Liver (tissue), 9 donors: Measurements from ENCODE around the gene KIFC3. TPM values are rescaled to one million over a fixed set of nuclear protein-coding genes. Genes with fewer than 3 reads are reported as not detected.

Source experiments
- DNase-seq: peaks from one replicate; pipeline ENCODE4 v3.0.0-alpha.2; 2017; ENCODE audit warnings: low spot score
- H3K27ac ChIP-seq, 2 donors: one replicate each; pipeline ENCODE4 v1.7.0; 2013; ENCODE audit warnings: inconsistent platforms in 2 of 2, low read length in 2 of 2, control low read depth in 1 of 2, low read depth in 1 of 2, mild to moderate bottlenecking in 1 of 2
- H3K27me3 ChIP-seq, 4 donors: one replicate each; pipeline versions ENCODE4 v1.6.1 to v1.7.0; 2013; ENCODE audit warnings: low read length in 3 of 4, inconsistent platforms in 1 of 4, mild to moderate bottlenecking in 1 of 4, moderate library complexity in 1 of 4; ENCODE audit not compliant: control insufficient read depth in 4 of 4, insufficient read depth in 4 of 4
- H3K36me3 ChIP-seq, 4 donors: one replicate each; pipeline versions ENCODE4 v1.6.1 to v1.7.0; 2013; ENCODE audit warnings: low read length in 3 of 4, mild to moderate bottlenecking in 3 of 4, low read depth in 1 of 4, moderate library complexity in 1 of 4; ENCODE audit not compliant: control insufficient read depth in 4 of 4, insufficient read depth in 3 of 4
- H3K4me1 ChIP-seq, 4 donors: one replicate each; pipeline versions ENCODE4 v1.6.1 to v1.7.0; 2013; ENCODE audit warnings: low read length in 3 of 4, mild to moderate bottlenecking in 3 of 4, moderate library complexity in 1 of 4; ENCODE audit not compliant: control insufficient read depth in 4 of 4, insufficient read depth in 4 of 4
- H3K4me3 ChIP-seq, 3 donors: one replicate each; pipeline versions ENCODE4 v1.6.1 to v1.7.0; 2013; ENCODE audit warnings: low read length in 3 of 3, control low read depth in 1 of 3, low read depth in 1 of 3, mild to moderate bottlenecking in 1 of 3
- H3K9ac ChIP-seq, 2 donors: one replicate each; pipeline ENCODE4 v1.7.0; 2013; ENCODE audit warnings: low read length in 2 of 2, mild to moderate bottlenecking in 2 of 2, moderate library complexity in 2 of 2, control low read depth in 1 of 2, low read depth in 1 of 2
- H3K9me3 ChIP-seq, 4 donors: one replicate each; pipeline versions ENCODE4 v1.6.1 to v1.7.0; 2013; ENCODE audit warnings: low read length in 3 of 4; ENCODE audit not compliant: control insufficient read depth in 4 of 4
- ATF3 ChIP-seq: IDR thresholded peaks from 2 replicates; pipeline ENCODE4 v1.6.1; 2016; ENCODE audit warnings: antibody characterized with exemption
- CTCF ChIP-seq: fragments of 150-350 bp; IDR thresholded peaks from 2 replicates; pipeline ENCODE4 v1.5.1; 2017; ENCODE audit warnings: improper control_type of control experiment, low read depth, low read length; ENCODE audit not compliant: missing input control
- EGR1 ChIP-seq, 2 donors: IDR thresholded peaks; 2 replicates each; pipeline ENCODE4 v1.6.1; 2016 to 2018; ENCODE audit warnings: antibody characterized with exemption in 2 of 2, low read depth in 2 of 2
- FOXA1 ChIP-seq: IDR thresholded peaks from 2 replicates; pipeline ENCODE4 v1.6.1; 2016; ENCODE audit warnings: antibody characterized with exemption
- FOXA2 ChIP-seq: IDR thresholded peaks from 2 replicates; pipeline ENCODE4 v1.6.1; 2016; ENCODE audit warnings: antibody characterized with exemption
- GABPA ChIP-seq, 2 donors: IDR thresholded peaks in 1 of 2; conservative IDR thresholded peaks in 1 of 2; 2 replicates each; pipeline ENCODE4 v1.6.1; 2016; ENCODE audit warnings: antibody characterized with exemption in 2 of 2, mild to moderate bottlenecking in 1 of 2, moderate library complexity in 1 of 2
- HNF4A ChIP-seq, 2 donors: conservative IDR thresholded peaks; 2 replicates each; pipeline ENCODE4 v1.6.1; 2016; ENCODE audit warnings: antibody characterized with exemption in 2 of 2, mild to moderate bottlenecking in 2 of 2
- HNF4G ChIP-seq: IDR thresholded peaks from 2 replicates; pipeline ENCODE4 v1.6.1; 2016; ENCODE audit warnings: antibody characterized with exemption
- JUND ChIP-seq, 2 donors: IDR thresholded peaks; 2 replicates each; pipeline ENCODE4 v1.6.1; 2016; ENCODE audit warnings: antibody characterized with exemption in 2 of 2
- MAX ChIP-seq: IDR thresholded peaks from 2 replicates; pipeline ENCODE4 v1.6.1; 2016; ENCODE audit warnings: antibody characterized with exemption
- NR2F2 ChIP-seq: IDR thresholded peaks from 2 replicates; pipeline ENCODE4 v1.6.1; 2016; ENCODE audit warnings: antibody characterized with exemption
- REST ChIP-seq: IDR thresholded peaks from 2 replicates; pipeline ENCODE4 v1.6.1; 2016; ENCODE audit warnings: antibody characterized with exemption, mild to moderate bottlenecking
- RXRA ChIP-seq, 2 donors: IDR thresholded peaks; 2 replicates each; pipeline ENCODE4 v1.6.1; 2017 to 2018; ENCODE audit warnings: antibody characterized with exemption in 2 of 2, mild to moderate bottlenecking in 1 of 2
- TAF1 ChIP-seq: conservative IDR thresholded peaks from 2 replicates; pipeline ENCODE4 v1.6.1; 2016; ENCODE audit warnings: antibody characterized with exemption, mild to moderate bottlenecking
- YY1 ChIP-seq: IDR thresholded peaks from 2 replicates; pipeline ENCODE4 v1.6.1; 2016; ENCODE audit warnings: antibody characterized with exemption, mild to moderate bottlenecking
- ZBTB33 ChIP-seq: IDR thresholded peaks from 2 replicates; pipeline ENCODE4 v1.6.1; 2016; ENCODE audit warnings: antibody characterized with exemption
- WGBS: extraction: QIAGEN DNeasy Blood & Tissue Kit; methylation state at CpG from one replicate; pipeline ENCODE4 v1.1.7; 2013; 5-methylcytosine and 5-hydroxymethylcytosine counted together
- polyA plus RNA-seq, 2 donors: library from polyadenylated mRNA; stranded (reverse) in 1 of 2; unstranded in 1 of 2; fragments of 200-250 nt in 1 of 2; fragments of >200 nt in 1 of 2; fragmentation: Nextera tagmentation in 1 of 2; extraction: Ambion mirVana in 1 of 2; gene quantifications; one replicate each; pipeline versions ENCODE4 v1.2.1 to v1.2.3, GENCODE V29; 2013 to 2015
- total RNA-seq, 2 donors: library from RNA; depleted of rRNA; stranded (reverse); fragments of >200 nt; gene quantifications; one replicate each; pipeline ENCODE4 v1.2.3, GENCODE V29; 2014
- donor health status: healthy.
- donor health status: healthy.
- donor health status: healthy.
- donor health status: healthy.
- donor health status: healthy.

KIFC3 gene
- total and polyA plus RNA-seq, 4 donors = 16.5 to 103 (median 27.4) TPM

GRCh38 chr16:57822856-57823255 is 20.6 kb upstream of the KIFC3 start:
- Histone ChIP-seq H3K4me3 (no peak overlapping the region), H3K36me3 (no peaks in the 10 kb centered on the region), H3K9me3 (no peaks in the 10 kb centered on the region), H3K27me3 (no peaks in the 10 kb centered on the region), H3K9ac (no peak overlapping the region), H3K4me1 (peaks cover 11 to 47% (median 39%) of the 10 kb centered on the region in 4 donors), H3K27ac (no peak overlapping the region)
- 72% methylated on average over 2 of the region's 2 CpGs for WGBS
- no peak for TF ChIP-seq ATF3
- no peak for TF ChIP-seq MAX
- no peak for TF ChIP-seq EGR1 (IDR thresholded peaks at IDR 0.05; ENCODE audit: low read depth in 2 of 2)
- TF ChIP-seq REST = no peak
- TF ChIP-seq FOXA2 = no peak
- TF ChIP-seq TAF1 = no peak
- no peak for TF ChIP-seq ZBTB33
- TF ChIP-seq CTCF = no peak
- DNase-seq = no peak

- Histone ChIP-seq H3K9ac (no peak overlapping the region), H3K4me3 (no peak overlapping the region), H3K9me3 (no peaks in the 10 kb centered on the region), H3K27me3 (no peaks in the 10 kb centered on the region), H3K36me3 (no peaks in the 10 kb centered on the region), H3K4me1 (peaks cover 10 to 39% (median 31%) of the 10 kb centered on the region in 4 donors), H3K27ac (no peak overlapping the region)
- WGBS = 96% methylated on average over 5 of the region's 5 CpGs
- DNase-seq = no peak
- TF ChIP-seq CTCF = no peak
- TF ChIP-seq YY1 = no peak
- TF ChIP-seq REST = no peak
- TF ChIP-seq HNF4A (conservative IDR thresholded peaks at IDR 0.05) = no peak
- no peak for TF ChIP-seq ATF3
- TF ChIP-seq EGR1 (IDR thresholded peaks at IDR 0.05; ENCODE audit: low read depth in 2 of 2) = no peak
- no peak for TF ChIP-seq FOXA1
- TF ChIP-seq MAX = no peak
- no peak for TF ChIP-seq RXRA (IDR thresholded peaks at IDR 0.05)
- no peak for TF ChIP-seq TAF1
- TF ChIP-seq NR2F2 = no peak
- no peak for TF ChIP-seq GABPA (IDR thresholded peaks at IDR 0.05 in 1 of 2, conservative IDR thresholded peaks at IDR 0.05 in 1 of 2)
- TF ChIP-seq HNF4G = no peak
- TF ChIP-seq JUND (IDR thresholded peaks at IDR 0.05) = no peak
Measured at GRCh38 chr16:57822018-57822553, 19.8 kb upstream of the KIFC3 start.
